Activated CD4-positive, alpha-beta T cell treated with anti-CD3 and anti-CD28 coated beads, Interleukin-2, amount 50 U/mL, for 4 hours (primary cell): ENCODE results near the gene ADGRB2.

Source experiments
- DNase-seq, 2 experiments: peaks; one replicate each; pipeline ENCODE4 v3.0.0-alpha.2; 2020

ADGRB2 gene

GRCh38 chr1:31694964-31695313, 69.2 kb downstream of the ADGRB2 start:
- DNase-seq: no peak

DNA sequence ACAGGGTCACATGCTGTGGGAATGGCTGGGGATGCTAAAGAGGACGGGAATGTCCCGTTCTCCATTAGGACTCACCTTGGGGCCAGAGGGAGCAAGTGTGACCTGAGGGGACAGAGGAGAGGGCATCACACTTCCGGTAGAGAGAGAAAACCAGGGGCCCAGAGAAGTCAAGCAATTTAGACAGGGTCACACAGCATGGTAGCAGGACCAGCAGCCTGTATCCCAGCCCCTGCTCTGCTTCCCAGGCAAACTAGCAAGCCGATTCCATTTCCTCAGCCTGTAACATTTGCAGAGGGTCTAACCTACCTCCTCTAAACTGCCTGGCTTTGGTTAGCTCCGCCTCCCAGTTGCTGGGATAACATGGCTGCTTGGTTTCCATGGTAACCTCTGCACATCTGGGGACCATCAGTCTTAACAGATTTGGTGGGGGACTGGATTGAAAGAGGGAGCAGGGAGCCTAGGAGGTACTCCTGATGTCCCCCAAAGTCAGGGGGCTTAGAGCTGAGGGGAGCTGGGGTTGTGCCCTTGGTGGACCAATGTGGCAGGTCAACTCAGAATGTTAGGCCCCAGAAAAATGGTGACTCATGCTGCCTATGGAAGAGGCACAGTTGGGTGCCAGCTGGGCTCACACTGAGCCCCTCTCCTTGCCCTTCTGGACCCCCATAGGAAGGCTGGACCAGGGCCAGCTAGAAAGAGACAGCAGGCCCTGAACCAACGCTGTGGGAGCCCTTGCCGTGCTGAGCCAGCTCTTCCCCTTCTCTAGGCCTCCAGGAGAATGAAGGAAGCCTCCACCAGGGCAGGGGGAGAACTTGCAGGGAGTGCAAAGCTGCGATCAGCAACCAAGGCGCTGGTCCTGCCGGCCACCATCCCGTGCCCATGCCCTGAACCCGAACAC, 69.8 kb downstream of the ADGRB2 start:
- DNase-seq: no peak

- DNase-seq: no peak
These were observed 70.9 kb downstream of the ADGRB2 start for GRCh38 chr1:31693231-31693630.

GRCh38 chr1:31691951-31692350, 72.2 kb downstream of the ADGRB2 start:
- no peak for DNase-seq

- no peak for DNase-seq
These were observed 72.7 kb downstream of the ADGRB2 start for GRCh38 chr1:31691446-31691845.

DNA sequence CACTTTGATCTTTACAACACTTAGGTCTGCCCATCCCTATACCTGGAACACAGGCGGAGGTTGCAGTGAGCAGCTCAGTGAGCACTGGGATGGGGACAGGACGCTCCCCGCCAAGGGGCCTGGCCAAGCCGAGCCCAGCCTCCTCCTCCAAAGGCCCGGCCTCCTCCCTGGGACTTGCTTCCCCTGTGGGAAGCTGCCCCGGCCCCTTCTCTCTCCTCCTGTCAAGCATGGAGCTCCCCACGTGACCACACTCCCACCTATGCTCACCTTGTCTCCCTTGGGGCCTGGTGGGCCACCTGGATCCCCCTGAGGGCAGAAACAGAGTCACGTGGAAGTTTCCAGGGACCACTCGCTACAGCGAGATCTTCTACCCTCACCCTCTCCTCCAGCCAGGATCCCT, 73.2 kb downstream of the ADGRB2 start:
- DNase-seq: no peak

DNA sequence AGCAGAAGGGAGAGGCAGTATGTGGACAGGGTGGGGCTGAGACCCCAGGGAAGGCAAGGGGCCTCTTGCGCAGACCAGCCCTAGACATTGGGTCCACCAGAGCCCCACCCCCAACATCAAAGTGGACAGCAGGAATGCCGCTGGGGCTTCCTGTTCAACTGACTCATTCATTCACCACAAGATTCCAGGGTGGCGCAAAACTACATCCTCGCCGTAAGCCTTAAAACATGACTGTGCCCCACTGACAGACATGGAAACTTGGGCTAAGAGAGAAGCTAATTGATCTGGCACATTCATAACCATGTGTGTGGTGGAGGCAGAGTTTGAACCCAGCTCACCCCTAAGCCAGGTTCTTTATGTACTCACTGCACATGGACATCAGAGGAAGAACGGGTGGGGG, 74.3 kb downstream of the ADGRB2 start:
- no peak for DNase-seq

DNA sequence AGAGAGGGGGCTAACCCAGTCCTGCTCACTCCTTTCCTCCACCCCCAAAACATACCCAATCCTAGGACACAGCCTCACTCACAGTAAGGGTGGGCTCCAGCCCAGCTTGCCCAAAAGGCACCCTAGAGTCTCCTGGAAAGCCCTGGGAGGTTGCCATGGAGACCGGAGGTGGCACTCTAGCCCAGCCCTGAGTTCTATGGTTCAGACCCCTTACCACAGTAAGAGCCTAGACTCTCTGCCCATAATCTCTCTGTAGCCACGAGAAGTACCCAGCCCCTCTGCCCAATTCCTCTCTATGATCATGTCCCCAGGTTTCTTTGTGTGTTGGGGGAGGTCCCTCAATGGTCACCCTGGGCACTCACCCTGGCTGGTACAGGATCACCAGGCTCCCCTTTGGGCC, 74.8 kb downstream of the ADGRB2 start:
- no peak for DNase-seq

DNA sequence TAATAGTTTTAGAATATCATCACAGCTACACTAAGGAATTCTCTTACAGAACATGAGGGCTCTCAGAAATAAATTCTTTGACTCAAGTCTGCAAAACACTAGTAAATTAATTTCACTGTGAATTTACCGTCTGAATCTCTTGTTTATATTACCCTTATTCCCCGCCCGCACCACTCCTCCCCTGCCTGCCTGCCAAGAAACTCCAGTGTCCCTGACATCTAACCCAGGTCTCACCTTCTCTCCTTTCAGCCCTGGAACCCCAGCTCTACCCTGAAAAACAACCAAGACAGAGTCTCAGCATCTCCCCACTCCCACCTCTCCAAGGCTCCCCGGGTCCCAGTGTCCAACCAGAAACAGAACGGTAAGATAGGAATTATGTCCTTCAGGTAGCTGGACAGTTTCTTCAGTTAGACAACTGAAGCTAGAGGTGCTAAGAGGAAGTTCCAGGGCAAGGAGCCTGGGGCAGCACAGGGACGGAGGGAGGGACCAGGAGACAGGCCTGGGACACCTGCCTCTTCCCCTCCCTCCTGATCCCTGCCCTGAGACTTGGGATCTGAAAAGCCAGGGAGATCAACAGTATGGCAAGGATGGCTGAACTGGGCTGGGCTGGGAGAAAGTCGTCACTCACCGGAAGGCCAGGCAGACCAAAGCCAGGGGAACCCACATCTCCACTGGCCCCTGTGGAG, 75.8 kb downstream of the ADGRB2 start:
- no peak for DNase-seq

DNA sequence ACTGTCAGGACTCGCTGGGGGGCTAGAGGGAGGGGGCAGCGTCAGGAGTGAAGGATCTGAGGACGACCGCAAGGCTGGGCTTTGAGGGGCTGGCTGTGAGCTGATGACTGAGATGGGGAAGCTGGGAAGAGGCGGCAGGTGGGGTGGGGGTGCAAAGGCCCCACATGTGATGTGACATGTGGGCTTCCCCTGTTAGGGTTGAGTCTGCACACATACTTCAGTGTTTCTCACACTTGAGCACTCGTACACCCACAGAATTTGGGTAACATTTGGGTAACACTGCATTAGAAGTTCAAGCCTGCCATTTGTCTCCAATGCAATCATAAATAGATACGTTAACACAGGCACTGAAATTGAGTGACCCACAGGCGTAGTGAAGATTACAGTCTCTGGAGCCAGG, 76.5 kb downstream of the ADGRB2 start:
- DNase-seq: no peak

DNA sequence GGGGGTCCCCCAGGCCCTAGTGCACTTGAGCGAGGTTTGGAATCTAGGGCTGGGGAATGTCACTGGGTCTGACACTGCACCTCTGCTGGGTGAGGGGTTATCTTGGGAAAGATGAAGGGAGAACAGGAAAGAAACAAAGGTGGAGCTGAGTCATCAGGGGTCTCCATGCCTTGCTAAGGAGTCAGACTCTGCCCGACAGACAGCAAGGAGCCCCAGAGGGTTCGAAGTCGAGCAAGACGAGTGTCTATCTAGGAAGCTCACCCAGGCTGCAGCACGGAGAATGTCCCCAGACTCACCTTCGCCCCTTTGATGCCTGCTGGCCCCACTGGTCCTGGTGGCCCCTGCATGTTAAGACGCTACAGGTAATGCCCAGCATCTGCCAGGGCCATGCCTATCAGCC, 78.3 kb downstream of the ADGRB2 start:
- no peak for DNase-seq

DNA sequence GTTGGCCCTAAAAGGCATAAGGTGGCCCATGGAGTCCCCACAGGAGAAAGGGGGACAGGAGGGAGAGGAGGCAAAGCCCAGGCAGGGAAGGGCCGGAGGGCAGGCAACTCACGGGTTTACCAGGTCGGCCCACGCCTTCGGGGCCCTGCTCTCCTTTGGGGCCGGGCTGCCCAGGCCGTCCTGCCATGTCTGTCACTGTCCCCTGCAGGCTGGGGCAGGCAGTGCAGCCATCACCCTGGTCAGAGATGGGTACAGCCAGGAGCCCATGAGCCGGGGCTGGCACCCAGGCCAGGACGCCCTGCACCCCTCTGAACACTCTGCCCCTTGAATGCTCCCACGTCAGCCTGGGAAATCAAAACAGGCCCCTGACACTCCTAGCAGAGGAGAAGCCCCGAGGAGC, 80.1 kb downstream of the ADGRB2 start:
- DNase-seq: no peak

DNA sequence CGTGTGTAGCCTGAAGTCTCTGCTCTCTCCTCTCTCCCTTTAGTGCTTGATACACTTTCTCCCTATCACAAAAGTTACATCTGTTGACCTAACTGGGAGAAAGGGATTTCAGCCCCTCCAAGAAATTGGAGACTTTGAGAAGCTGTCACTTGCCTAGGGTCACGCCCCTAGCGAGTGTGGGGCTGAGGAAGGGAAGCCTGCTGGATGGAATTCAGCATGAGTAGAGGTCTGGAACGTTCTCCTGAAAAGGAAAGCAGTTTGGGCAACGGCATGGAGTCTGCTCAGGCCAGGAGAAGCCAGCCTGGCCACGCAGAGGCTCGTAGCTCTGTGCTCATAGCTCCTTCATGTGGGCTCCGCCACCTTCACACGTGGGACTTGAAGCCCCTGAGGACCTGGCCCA, 82.7 kb downstream of the ADGRB2 start:
- DNase-seq: no peak

- DNase-seq: no peak
These were observed 84.4 kb downstream of the ADGRB2 start for GRCh38 chr1:31679676-31680230.

DNA sequence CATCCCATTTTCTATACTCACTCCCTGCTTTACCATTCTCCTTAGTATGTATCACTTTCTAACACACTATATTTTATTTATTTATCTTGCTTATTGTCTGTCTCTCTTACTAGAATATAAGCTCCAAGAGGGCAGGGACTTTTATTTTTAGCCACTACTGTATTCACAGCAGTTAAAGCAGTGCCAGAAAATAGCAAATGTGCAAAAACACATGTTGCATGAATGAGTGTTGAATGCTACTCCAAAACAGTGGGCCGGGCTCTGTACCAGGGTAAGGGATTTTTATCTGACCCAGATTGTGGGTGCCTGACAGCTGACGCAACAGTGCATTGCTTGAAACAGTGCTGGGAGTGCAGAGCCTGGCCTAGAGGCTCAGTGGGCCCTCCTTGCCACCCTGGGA, 85.0 kb downstream of the ADGRB2 start:
- DNase-seq: no peak

- no peak for DNase-seq
These were observed 85.5 kb downstream of the ADGRB2 start for GRCh38 chr1:31678681-31679080.

DNA sequence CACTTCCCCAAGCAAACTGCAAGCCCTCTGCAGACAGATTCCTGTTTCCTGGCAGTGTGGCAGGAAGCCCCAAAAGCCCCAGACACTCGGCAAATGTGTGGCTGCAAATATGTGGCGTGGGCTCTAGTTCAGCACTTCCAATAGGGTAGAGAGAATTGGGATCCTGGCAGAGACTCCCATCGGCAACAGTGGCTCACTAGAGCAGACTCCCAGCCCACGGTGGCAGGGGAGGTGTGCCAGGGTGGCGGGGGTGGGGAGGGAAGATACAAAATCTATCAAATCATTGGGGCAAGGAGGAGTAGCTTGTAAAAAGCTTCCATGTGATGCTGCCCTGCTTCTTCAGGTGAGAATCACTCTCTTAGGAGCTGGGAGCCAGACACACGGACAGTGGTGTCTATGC, 86.2 kb downstream of the ADGRB2 start:
- DNase-seq: no peak

DNA sequence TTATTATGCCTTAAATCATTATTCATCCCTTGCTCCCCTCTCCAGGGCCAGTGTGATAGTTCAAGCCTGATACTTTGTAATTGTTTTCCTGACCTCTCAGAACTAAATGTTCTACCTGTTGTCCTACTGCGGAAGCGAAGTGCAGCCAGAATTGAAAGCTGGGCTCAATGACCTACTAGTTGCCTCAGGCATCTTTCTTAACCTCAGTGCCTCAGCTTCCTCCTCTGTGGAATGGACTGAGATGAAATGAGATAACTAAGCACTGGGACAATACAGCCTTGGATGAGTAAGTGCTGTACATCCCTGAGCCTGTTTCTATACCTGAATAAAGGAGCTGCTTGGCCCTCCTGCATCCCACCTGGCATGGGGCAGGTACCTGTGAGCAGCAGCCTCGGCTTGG, 86.7 kb downstream of the ADGRB2 start:
- DNase-seq: no peak
